Panc1 (cell line): ENCODE data around the gene PIK3R1. TPM values are rescaled to one million over a fixed set of nuclear protein-coding genes. Genes with fewer than 3 reads are reported as not detected.

Experiments
- ATAC-seq: fragments of 200-7000 bp; cut with Tn5 transposase; 2 replicates; pipeline ENCODE4 v1.9.1; 2020; ENCODE audit warnings: mild to moderate bottlenecking, moderate library complexity
- BruUV-seq: library from RNA; stranded (reverse); fragments of 400-500 nt; replicated peaks from 2 replicates; lab custom pipeline; 2021; lab: Mats Ljungman, UMichigan
- CTCF ChIA-PET: fragments of 300-600 bp; sonication (Branson Sonifier 250); formaldehyde crosslinking; loops from one replicate; lab custom pipeline; 2022; ENCODE audit warnings: antibody characterized with exemption; lab: Charles Lee
- POLR2A ChIA-PET: fragments of 300-600 bp; sonication (Branson Sonifier 250); formaldehyde crosslinking; loops from one replicate; lab custom pipeline; 2022; ENCODE audit warnings: antibody characterized with exemption; lab: Charles Lee
- DNase-seq: peaks from one replicate; pipeline ENCODE4 v3.0.0-alpha.2; 2010; ENCODE audit warnings: low read depth, low spot score
- H3K27ac ChIP-seq: 2 replicates; pipeline ENCODE4 v1.5.1; 2011; ENCODE audit warnings: mild to moderate bottlenecking, low read length, inconsistent platforms
- H3K27me3 ChIP-seq: fragments of 200-500 bp; sonication (Bioruptor generic); 2 replicates; pipeline ENCODE4 v1.6.0; 2014; ENCODE audit warnings: low read length, inconsistent platforms; ENCODE audit not compliant: control insufficient read depth, insufficient read depth
- H3K36me3 ChIP-seq: fragments of 200-500 bp; sonication (Bioruptor generic); 2 replicates; pipeline ENCODE4 v1.5.1; 2014; ENCODE audit warnings: inconsistent platforms, mild to moderate bottlenecking, low read length, moderate library complexity; ENCODE audit not compliant: control insufficient read depth, insufficient read depth
- H3K4me1 ChIP-seq: 2 replicates; pipeline ENCODE4 v1.5.1; 2011; ENCODE audit warnings: inconsistent platforms, mild to moderate bottlenecking, low read length, moderate library complexity; ENCODE audit not compliant: control insufficient read depth, insufficient read depth
- H3K4me3 ChIP-seq, 2 experiments: 2 replicates each; pipeline ENCODE4 v1.5.1; 2011 to 2012; ENCODE audit warnings: low read depth in 2 of 2, low read length in 2 of 2, mild to moderate bottlenecking in 2 of 2, inconsistent platforms in 1 of 2, moderate library complexity in 1 of 2
- H3K9me3 ChIP-seq: fragments of 200-500 bp; sonication (Bioruptor generic); 2 replicates; pipeline ENCODE4 v1.5.1; 2014; ENCODE audit warnings: low read depth, mild to moderate bottlenecking, inconsistent platforms, low read length, moderate library complexity; ENCODE audit not compliant: control insufficient read depth, insufficient read depth
- CTCF ChIP-seq: fragments of 450-650 bp; IDR thresholded peaks from 2 replicates; pipeline ENCODE4 v1.5.1; 2017; ENCODE audit warnings: mild to moderate bottlenecking
- POLR2AphosphoS5 ChIP-seq: IDR thresholded peaks from 2 replicates; pipeline ENCODE4 v1.6.1; 2012; ENCODE audit warnings: mild to moderate bottlenecking, low read depth, low read length, moderate library complexity
- REST ChIP-seq, 2 experiments: IDR thresholded peaks; 2 replicates each; pipeline ENCODE4 v1.6.1; 2011 to 2012; ENCODE audit warnings: low read depth in 2 of 2, control low read depth in 1 of 2, low read length in 1 of 2, mild to moderate bottlenecking in 1 of 2, moderate library complexity in 1 of 2; ENCODE audit not compliant: insufficient read depth in 1 of 2
- SIN3A ChIP-seq: IDR thresholded peaks from 2 replicates; pipeline ENCODE4 v1.6.1; 2012; ENCODE audit warnings: low read depth, mild to moderate bottlenecking, low read length, moderate library complexity, borderline replicate concordance; ENCODE audit not compliant: insufficient read depth
- TCF7L2 ChIP-seq: IDR thresholded peaks from 2 replicates; pipeline ENCODE4 v1.6.1; 2011; ENCODE audit warnings: mild to moderate bottlenecking, low read depth, low read length, inconsistent platforms
- in situ Hi-C: cut with HindIII; loops from 2 replicates; pipeline ENCODE4 v1.10.0; 2016; ENCODE audit warnings: low sequenced_read_pairs, low pct_unique_long_range_greater_than_20kb
- intact Hi-C: fragments of 100-400 bp; cut with micrococcal nuclease; formaldehyde crosslinking; loops from one replicate; pipeline ENCODE4 v1.10.0; 2022; ENCODE audit not compliant: unreplicated experiment
- total RNA-seq: library from RNA; stranded (reverse); gene quantifications from one replicate; pipeline ENCODE4 v1.2.1, GENCODE V29; 2021; ENCODE audit not compliant: unreplicated experiment

PIK3R1 gene
- total RNA-seq, 1 experiment from 2014 or later = 23.4 TPM

- H3K27ac ChIP-seq = peak overlapping the region; percentile 84
- ChIA-PET CTCF (no interaction called here), POLR2A (interaction anchor here (0.6 kb wide), 1 partner anchor 12 kb away, joined by 3 read pairs; no protein-coding TSS in a partner anchor)
- H3K4me1 ChIP-seq = peaks cover 27% of the 10 kb centered on the region
- intact Hi-C loops (no loop called here), in situ Hi-C loops (no loop called here)
- BruUV-seq = no TSS peak
- H3K27me3 ChIP-seq = no peaks in the 10 kb centered on the region; the same call in 1 of the 2 replicates
- H3K4me3 ChIP-seq = peak overlapping the region; percentile 93 to 95
- TF ChIP-seq SIN3A = no peak
- TF ChIP-seq POLR2AphosphoS5 = no peak
- no peak for TF ChIP-seq TCF7L2
- no peak for TF ChIP-seq CTCF
- TF ChIP-seq REST (IDR thresholded peaks at IDR 0.05; ENCODE audit: insufficient read depth in 1 of 2, low read depth in 2 of 2, low read length in 1 of 2) = no peak
- no peaks in the 10 kb centered on the region; the same call in 1 of the 2 replicates for H3K36me3 ChIP-seq
- ATAC-seq (peak; percentile 39), DNase-seq (no peak)
- H3K9me3 ChIP-seq = no peaks in the 10 kb centered on the region
Measured at GRCh38 chr5:68216245-68217046, 890 bp downstream of the PIK3R1 start.

DNA sequence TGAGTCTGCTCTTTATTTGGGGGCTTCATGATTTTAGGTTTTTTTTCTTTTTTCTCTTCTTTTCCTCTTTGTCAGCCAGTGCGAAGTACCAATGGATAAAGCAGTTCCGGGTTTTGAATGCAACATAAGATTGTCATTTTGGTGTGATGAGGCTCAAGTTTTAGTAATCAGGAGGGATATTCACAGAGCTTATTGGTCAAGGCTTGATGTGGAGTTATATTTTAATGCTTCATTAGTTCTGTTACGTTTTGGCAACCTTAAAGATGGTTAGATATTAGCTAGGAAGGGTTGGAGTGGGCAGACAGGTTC, 1.4 kb downstream of the PIK3R1 start:
- Histone ChIP-seq H3K4me3 (peak overlapping the region; percentile 93 to 95), H3K9me3 (no peaks in the 10 kb centered on the region), H3K36me3 (no peaks in the 10 kb centered on the region; the same call in 1 of the 2 replicates), H3K27me3 (no peaks in the 10 kb centered on the region; the same call in 1 of the 2 replicates), H3K4me1 (peaks cover 27% of the 10 kb centered on the region), H3K27ac (peak overlapping the region; percentile 84)
- ATAC-seq = no peak
- DNase-seq = no peak
- intact Hi-C loops (no loop called here), in situ Hi-C loops (no loop called here)
- TF ChIP-seq REST (IDR thresholded peaks at IDR 0.05; ENCODE audit: insufficient read depth in 1 of 2, low read depth in 2 of 2, low read length in 1 of 2) (no peak), TCF7L2 (no peak), POLR2AphosphoS5 (no peak), SIN3A (no peak), CTCF (no peak)
- TSS peak; percentile 72 for BruUV-seq
- ChIA-PET POLR2A (interaction anchor here (0.6 kb wide), 1 partner anchor 13 kb away, joined by 3 read pairs; no protein-coding TSS in a partner anchor), CTCF (no interaction called here)
